Measurements from ENCODE around the gene REEP6. TPM values are rescaled to one million over a fixed set of nuclear protein-coding genes. Genes with fewer than 3 reads are reported as not detected.
A peak's percentile ranks its signal among the peaks of the same experiment; 100 is the strongest.
"Not testable (repeated sequence)": the region's sequence is repeated elsewhere in the genome, so short reads cannot be mapped to it uniquely, and the experiment has no call there.

The REEP6 gene
- total RNA-seq, 3 donors from 2014 or later (not counting 1 experiment from before 2014, with no cell fraction given) = 3.9 to 5.0 (median 4.3) TPM

- DNase-seq (no peak), ATAC-seq (no peak)
- peaks cover 0 to 2% of the 10 kb centered on the region in 2 donors for H3K27me3 Mint-ChIP-seq (ENCODE audit: low read depth in 2 of 2)
- H3K9me3 ChIP-seq (ENCODE audit: control insufficient read depth, insufficient read depth, low read length) = no peaks in the 10 kb centered on the region
- H3K36me3 ChIP-seq (ENCODE audit: control insufficient read depth, insufficient read depth, low read length) = peaks cover 2% of the 10 kb centered on the region
- H3K9me3 Mint-ChIP-seq = no peaks in the 10 kb centered on the region
- H3K4me3 ChIP-seq (ENCODE audit: low read length) = no peak overlapping the region
- peaks cover 12% of the 10 kb centered on the region for H3K27me3 ChIP-seq (ENCODE audit: control insufficient read depth, insufficient read depth, low read length)
- TF ChIP-seq CTCF (IDR thresholded peaks at IDR 0.05) = no peak
- 96% methylated on average over 31 of the region's 31 CpGs for WGBS (ENCODE audit: insufficient coverage)
- H3K27ac Mint-ChIP-seq = no peak overlapping the region
- no peak overlapping the region for H3K4me3 Mint-ChIP-seq
- intact Hi-C loops (cut with micrococcal nuclease) = no loop called here
- H3K27ac ChIP-seq (ENCODE audit: low read length) = no peak overlapping the region
- H3K4me1 ChIP-seq (ENCODE audit: control insufficient read depth, insufficient read depth, low read length) = peaks cover 46% of the 10 kb centered on the region
- H3K36me3 Mint-ChIP-seq = no peaks in the 10 kb centered on the region
- peaks cover 9 to 37% of the 10 kb centered on the region in 2 donors for H3K4me1 Mint-ChIP-seq
Observed at GRCh38 chr19:1475751-1476437, 15.1 kb upstream of the REEP6 start.

- H3K9me3 ChIP-seq (ENCODE audit: control insufficient read depth, insufficient read depth, low read length); H3K27me3 Mint-ChIP-seq (ENCODE audit: low read depth in 2 of 2); H3K27me3 ChIP-seq (ENCODE audit: control insufficient read depth, insufficient read depth, low read length); intact Hi-C loops (cut with micrococcal nuclease); DNase-seq; H3K4me3 Mint-ChIP-seq; H3K36me3 ChIP-seq (ENCODE audit: control insufficient read depth, insufficient read depth, low read length); H3K27ac ChIP-seq (ENCODE audit: low read length); ATAC-seq; H3K4me3 ChIP-seq (ENCODE audit: low read length); H3K27ac Mint-ChIP-seq; H3K36me3 Mint-ChIP-seq; H3K9me3 Mint-ChIP-seq: not testable (repeated sequence)
- peaks cover 35% of the 10 kb centered on the region for H3K4me1 ChIP-seq (ENCODE audit: control insufficient read depth, insufficient read depth, low read length)
- WGBS (ENCODE audit: insufficient coverage) = 97% methylated on average over 9 of the region's 9 CpGs
- H3K4me1 Mint-ChIP-seq = peaks cover 9 to 32% of the 10 kb centered on the region in 2 donors
Observed at GRCh38 chr19:1477056-1477455, 13.9 kb upstream of the REEP6 start.

GRCh38 chr19:1478934-1479707 lies 11.9 kb upstream of the REEP6 start, which contains the start of gene C19orf25:
Gene C19orf25, minus strand, starts transcription at chr19:1479215. Its CDS starts 312 bp downstream, at chr19:1478903.
- intact Hi-C loops (cut with micrococcal nuclease) = loop anchor here (1.0 kb wide), 1 partner anchor 11 kb away; the partner anchor contains the start of gene PCSK4
- ATAC-seq = peak; percentile 95 to 97 (median 97)
- Histone ChIP-seq H3K9me3 (ENCODE audit: control insufficient read depth, insufficient read depth, low read length) (no peaks in the 10 kb centered on the region), H3K4me3 (ENCODE audit: low read length) (peak within 1 kb of the TSS; percentile 86), H3K27me3 (ENCODE audit: control insufficient read depth, insufficient read depth, low read length) (no peaks in the 10 kb centered on the region), H3K27ac (ENCODE audit: low read length) (peak within 1 kb of the TSS; percentile 85), H3K4me1 (ENCODE audit: control insufficient read depth, insufficient read depth, low read length) (peaks cover 25% of the 10 kb centered on the region), H3K36me3 (ENCODE audit: control insufficient read depth, insufficient read depth, low read length) (peaks cover 2% of the 10 kb centered on the region)
- Mint-ChIP-seq H3K9me3 (no peaks in the 10 kb centered on the region), H3K4me3 (peak within 1 kb of the TSS; percentile 98), H3K36me3 (no peaks in the 10 kb centered on the region), H3K4me1 (peaks cover 9 to 25% of the 10 kb centered on the region in 2 donors), H3K27ac (peak within 1 kb of the TSS; percentile 92 to 97), H3K27me3 (ENCODE audit: low read depth in 2 of 2) (no peaks in the 10 kb centered on the region)
- under 1% methylated on average over 71 of the region's 71 CpGs for WGBS (ENCODE audit: insufficient coverage)
- peak; percentile 89 to 94 for DNase-seq
- no peak for TF ChIP-seq CTCF (IDR thresholded peaks at IDR 0.05)

GRCh38 chr19:1481224-1481892 lies 9.6 kb upstream of the REEP6 start:
- H3K9me3 ChIP-seq (ENCODE audit: control insufficient read depth, insufficient read depth, low read length) = no peaks in the 10 kb centered on the region
- H3K36me3 ChIP-seq (ENCODE audit: control insufficient read depth, insufficient read depth, low read length) = peaks cover 2% of the 10 kb centered on the region
- Mint-ChIP-seq H3K4me1 (peaks cover 9 to 25% of the 10 kb centered on the region in 2 donors), H3K9me3 (no peaks in the 10 kb centered on the region), H3K27ac (no peak overlapping the region), H3K27me3 (ENCODE audit: low read depth in 2 of 2) (no peaks in the 10 kb centered on the region), H3K4me3 (no peak overlapping the region), H3K36me3 (no peaks in the 10 kb centered on the region)
- WGBS (ENCODE audit: insufficient coverage) = 93% methylated on average over 26 of the region's 26 CpGs
- H3K4me3 ChIP-seq (ENCODE audit: low read length) = no peak overlapping the region
- ATAC-seq (no peak), DNase-seq (no peak)
- intact Hi-C loops (cut with micrococcal nuclease) = no loop called here
- TF ChIP-seq CTCF (IDR thresholded peaks at IDR 0.05) = no peak
- H3K27me3 ChIP-seq (ENCODE audit: control insufficient read depth, insufficient read depth, low read length) = no peaks in the 10 kb centered on the region
- peaks cover 25% of the 10 kb centered on the region for H3K4me1 ChIP-seq (ENCODE audit: control insufficient read depth, insufficient read depth, low read length)
- H3K27ac ChIP-seq (ENCODE audit: low read length) = no peak overlapping the region

All from natural killer cell (primary cell).